Measurements from ENCODE around the gene ACTG1.

Gene ACTG1

GRCh38 chr17:81476097-81476496, 36.5 kb downstream of the ACTG1 start:
- no peak for DNase-seq (ENCODE audit: low read depth)
- TF ChIP-seq, protein P1, sequence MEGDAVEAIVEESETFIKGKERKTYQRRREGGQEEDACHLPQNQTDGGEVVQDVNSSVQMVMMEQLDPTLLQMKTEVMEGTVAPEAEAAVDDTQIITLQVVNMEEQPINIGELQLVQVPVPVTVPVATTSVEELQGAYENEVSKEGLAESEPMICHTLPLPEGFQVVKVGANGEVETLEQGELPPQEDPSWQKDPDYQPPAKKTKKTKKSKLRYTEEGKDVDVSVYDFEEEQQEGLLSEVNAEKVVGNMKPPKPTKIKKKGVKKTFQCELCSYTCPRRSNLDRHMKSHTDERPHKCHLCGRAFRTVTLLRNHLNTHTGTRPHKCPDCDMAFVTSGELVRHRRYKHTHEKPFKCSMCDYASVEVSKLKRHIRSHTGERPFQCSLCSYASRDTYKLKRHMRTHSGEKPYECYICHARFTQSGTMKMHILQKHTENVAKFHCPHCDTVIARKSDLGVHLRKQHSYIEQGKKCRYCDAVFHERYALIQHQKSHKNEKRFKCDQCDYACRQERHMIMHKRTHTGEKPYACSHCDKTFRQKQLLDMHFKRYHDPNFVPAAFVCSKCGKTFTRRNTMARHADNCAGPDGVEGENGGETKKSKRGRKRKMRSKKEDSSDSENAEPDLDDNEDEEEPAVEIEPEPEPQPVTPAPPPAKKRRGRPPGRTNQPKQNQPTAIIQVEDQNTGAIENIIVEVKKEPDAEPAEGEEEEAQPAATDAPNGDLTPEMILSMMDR (IDR thresholded peaks at IDR 0.05; ENCODE audit: control insufficient read depth, insufficient read depth, low read depth, low read length, missing control alignments) = no peak
- no peak overlapping the region for H3K4me3 ChIP-seq (ENCODE audit: control insufficient read depth, low read depth, low read length)

- H3K4me3 ChIP-seq (ENCODE audit: control insufficient read depth, low read depth, low read length) = no peak overlapping the region
- TF ChIP-seq, protein P1 (IDR thresholded peaks at IDR 0.05; ENCODE audit: control insufficient read depth, insufficient read depth, low read depth, low read length, missing control alignments) = no peak
- no peak for DNase-seq (ENCODE audit: low read depth)
Measured at GRCh38 chr17:81474958-81475357, 37.6 kb downstream of the ACTG1 start.

DNA sequence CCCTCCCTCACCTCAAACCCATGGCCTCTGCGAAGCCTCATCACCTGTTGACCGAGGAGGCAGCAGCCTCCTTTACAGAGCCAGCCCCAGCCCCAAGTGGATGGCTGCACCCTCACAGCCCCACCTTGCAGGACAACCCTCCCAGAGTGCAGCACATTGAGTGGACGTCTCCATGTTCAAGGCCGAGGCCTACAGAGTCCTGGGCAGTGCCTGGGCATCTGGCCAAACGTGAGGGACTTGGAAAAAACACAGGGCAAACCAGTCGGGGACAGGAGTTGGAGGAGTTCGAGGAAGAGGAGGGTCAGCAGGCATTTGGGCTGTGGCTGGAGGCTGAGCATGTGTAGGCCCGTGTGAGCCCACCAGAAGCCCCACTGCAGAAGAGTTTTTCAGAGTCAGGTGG, 39.6 kb downstream of the ACTG1 start:
- TF ChIP-seq, protein P1 (IDR thresholded peaks at IDR 0.05; ENCODE audit: control insufficient read depth, insufficient read depth, low read depth, low read length, missing control alignments) = no peak
- no peak for DNase-seq (ENCODE audit: low read depth)
- H3K4me3 ChIP-seq (ENCODE audit: control insufficient read depth, low read depth, low read length) = no peak overlapping the region

GRCh38 chr17:81471818-81472456, 40.7 kb downstream of the ACTG1 start:
- H3K4me3 ChIP-seq (ENCODE audit: control insufficient read depth, low read depth, low read length) = peak overlapping the region; percentile 25
- TF ChIP-seq, protein P1 (IDR thresholded peaks at IDR 0.05; ENCODE audit: control insufficient read depth, insufficient read depth, low read depth, low read length, missing control alignments) = peak; percentile 79
- peak; percentile 74 for DNase-seq (ENCODE audit: low read depth)

DNA sequence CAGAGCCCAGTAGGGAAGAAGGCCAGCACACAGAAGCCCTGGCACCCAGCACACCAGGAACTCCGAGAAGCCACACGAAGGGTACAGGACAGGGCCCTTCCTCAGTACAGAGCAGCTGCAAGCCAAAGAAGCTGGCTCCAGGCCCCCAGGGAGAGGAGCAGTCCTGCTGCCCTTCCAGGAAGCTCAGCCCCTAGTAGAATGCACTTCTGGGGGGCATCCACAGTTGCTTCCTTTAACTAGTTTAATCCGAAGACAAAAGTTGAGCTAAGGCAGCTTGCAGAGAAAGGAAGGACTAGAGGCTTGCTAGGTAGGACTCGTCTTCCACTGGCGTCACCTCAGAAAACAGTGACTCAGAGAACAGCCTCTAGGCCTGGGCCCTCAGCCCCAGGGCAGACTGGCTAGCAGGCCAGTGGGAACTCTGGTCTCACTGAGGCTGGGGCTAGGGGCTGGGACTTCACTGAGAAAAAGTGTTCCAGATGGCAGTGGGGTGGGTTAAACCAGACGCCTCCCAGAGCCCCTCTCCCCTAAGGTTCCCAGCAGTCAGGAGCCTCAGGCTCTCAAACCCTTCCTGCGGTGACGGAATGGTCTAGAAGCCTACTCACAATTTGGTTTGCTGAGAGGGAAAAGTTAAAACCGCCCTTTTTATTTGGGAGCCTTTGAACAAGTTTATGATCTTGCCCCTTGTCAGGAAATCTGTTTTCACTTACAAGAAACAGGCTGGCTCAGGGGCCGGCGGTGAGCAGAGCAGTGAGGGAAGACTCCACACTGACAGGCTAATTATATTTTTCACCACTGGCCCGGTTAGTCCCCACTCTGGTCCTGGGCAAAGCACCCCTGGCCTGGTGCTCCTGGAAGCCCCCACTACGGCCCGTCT, 41.4 kb downstream of the ACTG1 start:
- TF ChIP-seq, protein P1 (IDR thresholded peaks at IDR 0.05; ENCODE audit: control insufficient read depth, insufficient read depth, low read depth, low read length, missing control alignments) = no peak
- DNase-seq (ENCODE audit: low read depth) = no peak
- peak overlapping the region; percentile 25 for H3K4me3 ChIP-seq (ENCODE audit: control insufficient read depth, low read depth, low read length)

GRCh38 chr17:81470270-81470943, 42.2 kb downstream of the ACTG1 start:
- TF ChIP-seq, protein P1 (IDR thresholded peaks at IDR 0.05; ENCODE audit: control insufficient read depth, insufficient read depth, low read depth, low read length, missing control alignments) = no peak
- DNase-seq (ENCODE audit: low read depth) = no peak
- no peak overlapping the region for H3K4me3 ChIP-seq (ENCODE audit: control insufficient read depth, low read depth, low read length)
